Panc1 (cell line): ENCODE results near the gene CRNKL1. TPM values are rescaled to one million over a fixed set of nuclear protein-coding genes. Genes with fewer than 3 reads are reported as not detected.

Experiments
- ATAC-seq: fragments of 200-7000 bp; cut with Tn5 transposase; 2 replicates; pipeline ENCODE4 v1.9.1; 2020; ENCODE audit warnings: mild to moderate bottlenecking, moderate library complexity
- BruUV-seq: library from RNA; stranded (reverse); fragments of 400-500 nt; replicated peaks from 2 replicates; lab custom pipeline; 2021; lab: Mats Ljungman, UMichigan
- CTCF ChIA-PET: fragments of 300-600 bp; sonication (Branson Sonifier 250); formaldehyde crosslinking; loops from one replicate; lab custom pipeline; 2022; ENCODE audit warnings: antibody characterized with exemption; lab: Charles Lee
- POLR2A ChIA-PET: fragments of 300-600 bp; sonication (Branson Sonifier 250); formaldehyde crosslinking; loops from one replicate; lab custom pipeline; 2022; ENCODE audit warnings: antibody characterized with exemption; lab: Charles Lee
- DNase-seq: peaks from one replicate; pipeline ENCODE4 v3.0.0-alpha.2; 2010; ENCODE audit warnings: low read depth, low spot score
- H3K27ac ChIP-seq: 2 replicates; pipeline ENCODE4 v1.5.1; 2011; ENCODE audit warnings: mild to moderate bottlenecking, low read length, inconsistent platforms
- H3K27me3 ChIP-seq: fragments of 200-500 bp; sonication (Bioruptor generic); 2 replicates; pipeline ENCODE4 v1.6.0; 2014; ENCODE audit warnings: low read length, inconsistent platforms; ENCODE audit not compliant: control insufficient read depth, insufficient read depth
- H3K36me3 ChIP-seq: fragments of 200-500 bp; sonication (Bioruptor generic); 2 replicates; pipeline ENCODE4 v1.5.1; 2014; ENCODE audit warnings: inconsistent platforms, mild to moderate bottlenecking, low read length, moderate library complexity; ENCODE audit not compliant: control insufficient read depth, insufficient read depth
- H3K4me1 ChIP-seq: 2 replicates; pipeline ENCODE4 v1.5.1; 2011; ENCODE audit warnings: inconsistent platforms, mild to moderate bottlenecking, low read length, moderate library complexity; ENCODE audit not compliant: control insufficient read depth, insufficient read depth
- H3K4me3 ChIP-seq, 2 experiments: 2 replicates each; pipeline ENCODE4 v1.5.1; 2011 to 2012; ENCODE audit warnings: low read depth in 2 of 2, low read length in 2 of 2, mild to moderate bottlenecking in 2 of 2, inconsistent platforms in 1 of 2, moderate library complexity in 1 of 2
- H3K9me3 ChIP-seq: fragments of 200-500 bp; sonication (Bioruptor generic); 2 replicates; pipeline ENCODE4 v1.5.1; 2014; ENCODE audit warnings: low read depth, mild to moderate bottlenecking, inconsistent platforms, low read length, moderate library complexity; ENCODE audit not compliant: control insufficient read depth, insufficient read depth
- POLR2AphosphoS5 ChIP-seq: IDR thresholded peaks from 2 replicates; pipeline ENCODE4 v1.6.1; 2012; ENCODE audit warnings: mild to moderate bottlenecking, low read depth, low read length, moderate library complexity
- REST ChIP-seq, 2 experiments: IDR thresholded peaks; 2 replicates each; pipeline ENCODE4 v1.6.1; 2011 to 2012; ENCODE audit warnings: low read depth in 2 of 2, control low read depth in 1 of 2, low read length in 1 of 2, mild to moderate bottlenecking in 1 of 2, moderate library complexity in 1 of 2; ENCODE audit not compliant: insufficient read depth in 1 of 2
- SIN3A ChIP-seq: IDR thresholded peaks from 2 replicates; pipeline ENCODE4 v1.6.1; 2012; ENCODE audit warnings: low read depth, mild to moderate bottlenecking, low read length, moderate library complexity, borderline replicate concordance; ENCODE audit not compliant: insufficient read depth
- TCF7L2 ChIP-seq: IDR thresholded peaks from 2 replicates; pipeline ENCODE4 v1.6.1; 2011; ENCODE audit warnings: mild to moderate bottlenecking, low read depth, low read length, inconsistent platforms
- in situ Hi-C: cut with HindIII; loops from 2 replicates; pipeline ENCODE4 v1.10.0; 2016; ENCODE audit warnings: low sequenced_read_pairs, low pct_unique_long_range_greater_than_20kb
- intact Hi-C: fragments of 100-400 bp; cut with micrococcal nuclease; formaldehyde crosslinking; loops from one replicate; pipeline ENCODE4 v1.10.0; 2022; ENCODE audit not compliant: unreplicated experiment
- total RNA-seq: library from RNA; stranded (reverse); gene quantifications from one replicate; pipeline ENCODE4 v1.2.1, GENCODE V29; 2021; ENCODE audit not compliant: unreplicated experiment
- TF ChIP-seq, protein P1 (sequence below): fragments of 450-650 bp; IDR thresholded peaks from 2 replicates; pipeline ENCODE4 v1.5.1; 2017; ENCODE audit warnings: mild to moderate bottlenecking

The CRNKL1 gene
- total RNA-seq, 1 experiment from 2014 or later: 16.4 TPM

DNA sequence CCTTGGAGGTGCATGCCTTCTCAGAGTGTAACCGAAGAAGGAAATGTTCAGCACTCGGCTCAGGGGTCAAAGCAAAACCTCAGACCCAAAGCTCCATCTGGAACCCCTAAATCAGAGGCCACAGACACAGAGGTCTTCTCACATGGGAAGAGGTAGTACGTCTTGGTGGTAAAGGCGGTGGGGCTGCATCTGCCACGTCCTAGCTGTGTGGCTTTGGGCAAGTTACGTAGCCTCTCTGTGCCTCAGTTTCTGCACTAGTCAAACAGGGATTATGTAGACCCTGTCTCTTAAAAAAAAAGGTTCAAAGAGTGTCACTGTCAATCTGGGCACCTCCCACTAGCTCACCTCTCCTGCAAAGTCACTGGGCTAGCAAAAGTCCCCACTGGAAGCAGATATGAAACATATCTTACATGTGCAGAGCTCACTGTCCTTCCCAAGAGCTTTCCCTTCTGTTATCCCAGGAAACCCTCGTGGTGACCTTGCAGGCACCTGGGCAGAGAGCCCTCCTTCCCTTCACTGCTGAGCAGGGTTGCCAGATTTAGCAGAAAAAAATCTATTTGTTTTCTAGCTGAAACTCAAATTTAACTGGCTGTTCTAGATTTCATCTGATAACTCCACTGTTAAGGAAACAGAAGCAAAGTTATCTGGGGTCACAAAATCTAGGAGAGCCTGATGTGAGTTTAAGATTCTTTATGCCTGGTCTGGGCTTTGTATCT is 53.1 kb downstream of the CRNKL1 start:
- intact Hi-C loops: no loop called here
- Histone ChIP-seq H3K9me3 (no peaks in the 10 kb centered on the region), H3K27ac (no peak overlapping the region), H3K4me3 (no peak overlapping the region), H3K27me3 (no peaks in the 10 kb centered on the region), H3K36me3 (peaks cover 7% of the 10 kb centered on the region), H3K4me1 (peaks cover 19% of the 10 kb centered on the region)
- POLR2A ChIA-PET: interaction anchor here (0.6 kb wide), 1 partner anchor 743 kb away, joined by 3 read pairs; no protein-coding TSS in a partner anchor
- CTCF ChIA-PET: no interaction called here
- no peak for ATAC-seq
- no TSS peak for BruUV-seq
- in situ Hi-C loops: no loop called here
- no peak for DNase-seq
- TF ChIP-seq POLR2AphosphoS5: no peak
- TF ChIP-seq TCF7L2: no peak
- TF ChIP-seq, protein P1, sequence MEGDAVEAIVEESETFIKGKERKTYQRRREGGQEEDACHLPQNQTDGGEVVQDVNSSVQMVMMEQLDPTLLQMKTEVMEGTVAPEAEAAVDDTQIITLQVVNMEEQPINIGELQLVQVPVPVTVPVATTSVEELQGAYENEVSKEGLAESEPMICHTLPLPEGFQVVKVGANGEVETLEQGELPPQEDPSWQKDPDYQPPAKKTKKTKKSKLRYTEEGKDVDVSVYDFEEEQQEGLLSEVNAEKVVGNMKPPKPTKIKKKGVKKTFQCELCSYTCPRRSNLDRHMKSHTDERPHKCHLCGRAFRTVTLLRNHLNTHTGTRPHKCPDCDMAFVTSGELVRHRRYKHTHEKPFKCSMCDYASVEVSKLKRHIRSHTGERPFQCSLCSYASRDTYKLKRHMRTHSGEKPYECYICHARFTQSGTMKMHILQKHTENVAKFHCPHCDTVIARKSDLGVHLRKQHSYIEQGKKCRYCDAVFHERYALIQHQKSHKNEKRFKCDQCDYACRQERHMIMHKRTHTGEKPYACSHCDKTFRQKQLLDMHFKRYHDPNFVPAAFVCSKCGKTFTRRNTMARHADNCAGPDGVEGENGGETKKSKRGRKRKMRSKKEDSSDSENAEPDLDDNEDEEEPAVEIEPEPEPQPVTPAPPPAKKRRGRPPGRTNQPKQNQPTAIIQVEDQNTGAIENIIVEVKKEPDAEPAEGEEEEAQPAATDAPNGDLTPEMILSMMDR: no peak
- no peak for TF ChIP-seq SIN3A
- TF ChIP-seq REST (IDR thresholded peaks at IDR 0.05; ENCODE audit: insufficient read depth in 1 of 2, low read depth in 2 of 2, low read length in 1 of 2): no peak

GRCh38 chr20:19996917-19997316 is 55.3 kb downstream of the CRNKL1 start:
- DNase-seq (no peak), ATAC-seq (no peak)
- BruUV-seq: no TSS peak
- intact Hi-C loops: no loop called here
- peaks cover 42% of the 10 kb centered on the region for H3K4me1 ChIP-seq
- no peak for TF ChIP-seq TCF7L2
- no peaks in the 10 kb centered on the region for H3K27me3 ChIP-seq
- 0 out of 2 replicates have a peak overlapping the region, but pooled peaks have one; percentile 12 for H3K27ac ChIP-seq
- in situ Hi-C loops: no loop called here
- H3K36me3 ChIP-seq: peaks cover 7% of the 10 kb centered on the region
- ChIA-PET CTCF (no interaction called here), POLR2A (no interaction called here)
- H3K4me3 ChIP-seq: no peak overlapping the region
- H3K9me3 ChIP-seq: no peaks in the 10 kb centered on the region

GRCh38 chr20:19996222-19996621 is 56.0 kb downstream of the CRNKL1 start:
- POLR2A ChIA-PET: no interaction called here
- in situ Hi-C loops: no loop called here

More at GRCh38 chr20:19996222-19996621, 56.0 kb downstream of the CRNKL1 start:
- H3K4me1 ChIP-seq: peaks cover 49% of the 10 kb centered on the region
- H3K9me3 ChIP-seq: no peaks in the 10 kb centered on the region
- no TSS peak for BruUV-seq
- no peak for TF ChIP-seq TCF7L2
- no peak for TF ChIP-seq POLR2AphosphoS5
- TF ChIP-seq SIN3A: no peak
- TF ChIP-seq, protein P1: no peak
- TF ChIP-seq REST (IDR thresholded peaks at IDR 0.05; ENCODE audit: insufficient read depth in 1 of 2, low read depth in 2 of 2, low read length in 1 of 2): no peak
- no peak overlapping the region for H3K27ac ChIP-seq
- H3K4me3 ChIP-seq: no peak overlapping the region
- CTCF ChIA-PET: no interaction called here
- no peaks in the 10 kb centered on the region for H3K27me3 ChIP-seq
- no peak for ATAC-seq
- peaks cover 7% of the 10 kb centered on the region for H3K36me3 ChIP-seq
- DNase-seq: no peak
- intact Hi-C loops: no loop called here
